ENCODE measurements around the gene GUF1. TPM values are rescaled to one million over a fixed set of nuclear protein-coding genes. Genes with fewer than 3 reads are reported as not detected.
"Not testable (repeated sequence)": the region's sequence is repeated elsewhere in the genome, so short reads cannot be mapped to it uniquely, and the experiment has no call there.

Gene GUF1
- total and polyA plus RNA-seq, 2 experiments from 2014 or later = 12.7 to 18.2 TPM

DNA sequence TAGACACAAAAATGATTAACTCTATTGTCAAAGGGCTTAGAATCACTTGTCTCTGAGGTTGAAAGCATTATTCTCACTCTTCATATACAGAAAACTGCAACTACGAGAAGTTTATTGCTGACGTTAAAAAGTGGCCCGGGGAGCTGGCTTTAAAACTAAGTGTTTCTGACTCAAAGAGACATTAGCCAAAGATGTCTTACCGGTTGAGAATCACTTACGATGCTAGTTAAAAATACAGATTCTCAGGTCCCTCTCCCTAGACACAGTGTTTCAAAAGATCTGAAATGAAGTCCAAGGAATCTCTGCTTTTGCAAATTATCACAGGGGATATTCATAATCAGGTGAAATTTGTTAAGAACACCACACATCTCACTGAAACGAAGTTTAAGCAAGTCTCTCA is 46.9 kb downstream of the GUF1 start:
- H3K27ac ChIP-seq = peak overlapping the region; percentile 60
- no peaks in the 10 kb centered on the region for H3K27me3 ChIP-seq (replicated peaks; ENCODE audit: insufficient read depth)
- no peaks in the 10 kb centered on the region for H3K36me3 ChIP-seq (ENCODE audit: low read depth)
- peak overlapping the region; percentile 87 for H3K9ac ChIP-seq
- peak overlapping the region; percentile 99 for H2AFZ ChIP-seq
- peaks cover 61% of the 10 kb centered on the region for H3K79me2 ChIP-seq (ENCODE audit: insufficient read depth)
- TF ChIP-seq EZH2 (IDR thresholded peaks at IDR 0.05; ENCODE audit: insufficient read depth, poor library complexity, severe bottlenecking) (no peak), EZH2phosphoT487 (IDR thresholded peaks at IDR 0.05; ENCODE audit: insufficient read depth, low read depth) (no peak)
- in situ Hi-C loops (cut with MboI) = no loop called here
- peaks cover 12% of the 10 kb centered on the region; the same call in 1 of the 2 replicates for H3K4me1 ChIP-seq (ENCODE audit: insufficient read depth)
- peak; percentile 62 for DNase-seq
- H3K9me2 ChIP-seq (ENCODE audit: insufficient read depth) = no peaks in the 10 kb centered on the region
- H3K4me3 ChIP-seq = peak overlapping the region; percentile 77
- H4K20me1 ChIP-seq (ENCODE audit: insufficient read depth) = no peaks in the 10 kb centered on the region
- WGBS, 2 experiments (ENCODE audit: low coverage in 1 of 2, low lambda C conversion rate in 2 of 2, missing lambda C conversion rate in 2 of 2) = 3% methylated on average over 6 of the region's 6 CpGs
- peak overlapping the region; percentile 97 for H3K4me2 ChIP-seq (ENCODE audit: unreplicated experiment)
- H3F3A ChIP-seq (ENCODE audit: insufficient read depth) = no peaks in the 10 kb centered on the region
- H3K9me3 ChIP-seq (ENCODE audit: low read depth) = no peaks in the 10 kb centered on the region

DNA sequence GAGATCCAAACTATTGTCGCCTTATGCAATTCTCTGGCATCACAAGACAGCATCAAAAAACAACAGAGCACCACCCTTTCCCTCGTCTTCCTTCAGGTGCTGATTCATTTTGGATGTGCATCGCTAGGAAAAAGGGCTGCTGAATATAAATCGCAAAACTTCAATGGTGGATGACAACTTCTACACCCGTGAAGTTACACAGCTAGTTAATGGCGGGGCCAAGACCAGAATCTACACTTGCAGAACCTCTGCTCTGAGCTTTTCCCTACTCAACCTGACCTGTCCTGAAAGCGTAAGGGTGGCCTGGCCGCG is 47.5 kb downstream of the GUF1 start:
- DNase-seq = peak; percentile 56
- H3K4me1 ChIP-seq (ENCODE audit: insufficient read depth) = peaks cover 12% of the 10 kb centered on the region; the same call in 1 of the 2 replicates
- in situ Hi-C loops (cut with MboI) = no loop called here
- peak overlapping the region; percentile 77 for H3K4me3 ChIP-seq
- H3K4me2 ChIP-seq (ENCODE audit: unreplicated experiment) = peak overlapping the region; percentile 97
- no peaks in the 10 kb centered on the region for H3K27me3 ChIP-seq (replicated peaks; ENCODE audit: insufficient read depth)
- H3K79me2 ChIP-seq (ENCODE audit: insufficient read depth) = peaks cover 56% of the 10 kb centered on the region
- no peaks in the 10 kb centered on the region for H3K36me3 ChIP-seq (ENCODE audit: low read depth)
- peak overlapping the region; percentile 87 for H3K9ac ChIP-seq
- no peak for TF ChIP-seq EZH2phosphoT487 (IDR thresholded peaks at IDR 0.05; ENCODE audit: insufficient read depth, low read depth)
- 0 to 4% methylated on average over 9 of the region's 9 CpGs for WGBS, 2 experiments (ENCODE audit: low coverage in 1 of 2, low lambda C conversion rate in 2 of 2, missing lambda C conversion rate in 2 of 2)
- H3K9me3 ChIP-seq (ENCODE audit: low read depth) = no peaks in the 10 kb centered on the region
- H4K20me1 ChIP-seq (ENCODE audit: insufficient read depth) = no peaks in the 10 kb centered on the region
- H2AFZ ChIP-seq = peak overlapping the region; percentile 99
- no peaks in the 10 kb centered on the region for H3F3A ChIP-seq (ENCODE audit: insufficient read depth)
- H3K9me2 ChIP-seq (ENCODE audit: insufficient read depth) = no peaks in the 10 kb centered on the region
- H3K27ac ChIP-seq = peak overlapping the region; percentile 60

DNA sequence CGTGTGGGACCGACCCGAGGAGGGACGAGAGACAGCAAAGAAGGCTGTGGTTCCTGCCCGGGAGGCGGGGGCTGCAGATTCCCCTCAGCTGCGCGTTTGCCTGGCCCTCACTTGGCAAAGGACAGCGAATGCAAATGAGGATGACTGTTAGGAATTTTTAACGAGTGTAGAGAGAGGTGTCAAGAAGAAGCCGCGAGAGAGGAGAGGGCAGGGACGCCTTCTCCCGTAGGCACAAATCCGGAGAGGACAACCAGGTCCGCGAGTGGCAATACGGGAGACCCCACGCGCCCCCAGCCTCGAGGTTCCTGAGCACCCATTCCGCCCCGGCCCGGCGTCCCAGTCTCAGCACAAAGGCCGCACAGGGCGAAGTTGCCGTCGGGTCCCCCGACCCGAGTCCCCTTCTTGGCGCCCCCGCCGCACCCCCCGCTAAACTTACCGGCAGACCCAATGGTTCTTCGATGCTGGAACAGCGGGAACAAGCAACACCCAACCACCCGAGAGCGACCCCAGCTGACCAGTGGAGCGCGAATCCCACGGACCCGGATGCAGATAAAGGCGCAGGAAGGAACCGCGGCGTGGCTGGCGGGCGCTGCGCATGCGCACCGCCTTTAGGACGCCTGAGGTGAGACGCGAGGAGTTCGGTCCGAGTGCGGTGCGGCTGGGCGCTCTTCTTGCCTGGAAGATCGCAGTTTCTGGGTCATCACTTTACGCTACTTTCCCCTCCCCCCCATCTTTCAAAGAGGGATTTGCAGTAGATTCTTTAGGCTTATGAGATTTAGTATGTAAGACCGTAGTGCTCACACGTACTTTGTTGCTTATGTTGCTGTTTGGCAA is 48.0 kb downstream of the GUF1 start, which contains the start of gene GNPDA2:
Gene GNPDA2, minus strand, starts transcription at position 519 of the 834 bp plus-strand sequence. CDS start 4,349 bp downstream, outside the sequence.
- H3K79me2 ChIP-seq (ENCODE audit: insufficient read depth) = peaks cover 50% of the 10 kb centered on the region
- H3K27me3 ChIP-seq (replicated peaks; ENCODE audit: insufficient read depth) = no peaks in the 10 kb centered on the region
- H3K9me3 ChIP-seq (ENCODE audit: low read depth) = no peaks in the 10 kb centered on the region
- H2AFZ ChIP-seq = peak within 1 kb of the TSS; percentile 99
- peak within 1 kb of the TSS; percentile 87 for H3K9ac ChIP-seq
- TF ChIP-seq EZH2phosphoT487 (IDR thresholded peaks at IDR 0.05; ENCODE audit: insufficient read depth, low read depth) (no peak), EZH2 (IDR thresholded peaks at IDR 0.05; ENCODE audit: insufficient read depth, poor library complexity, severe bottlenecking) (no peak)
- no peaks in the 10 kb centered on the region for H3K9me2 ChIP-seq (ENCODE audit: insufficient read depth)
- H4K20me1 ChIP-seq (ENCODE audit: insufficient read depth) = no peaks in the 10 kb centered on the region
- peak; percentile 93 for DNase-seq
- H3K36me3 ChIP-seq (ENCODE audit: low read depth) = no peaks in the 10 kb centered on the region
- peak within 1 kb of the TSS; percentile 60 for H3K27ac ChIP-seq
- in situ Hi-C loops (cut with MboI) = no loop called here
- WGBS, 2 experiments (ENCODE audit: low coverage in 1 of 2, low lambda C conversion rate in 2 of 2, missing lambda C conversion rate in 2 of 2) = 1% methylated on average over 51 to 54 of the region's 65 CpGs
- H3F3A ChIP-seq (ENCODE audit: insufficient read depth) = no peaks in the 10 kb centered on the region
- H3K4me1 ChIP-seq (ENCODE audit: insufficient read depth) = peaks cover 12% of the 10 kb centered on the region; the same call in 1 of the 2 replicates
- peak within 1 kb of the TSS; percentile 97 for H3K4me2 ChIP-seq (ENCODE audit: unreplicated experiment)
- H3K4me3 ChIP-seq = peak within 1 kb of the TSS; percentile 77

DNA sequence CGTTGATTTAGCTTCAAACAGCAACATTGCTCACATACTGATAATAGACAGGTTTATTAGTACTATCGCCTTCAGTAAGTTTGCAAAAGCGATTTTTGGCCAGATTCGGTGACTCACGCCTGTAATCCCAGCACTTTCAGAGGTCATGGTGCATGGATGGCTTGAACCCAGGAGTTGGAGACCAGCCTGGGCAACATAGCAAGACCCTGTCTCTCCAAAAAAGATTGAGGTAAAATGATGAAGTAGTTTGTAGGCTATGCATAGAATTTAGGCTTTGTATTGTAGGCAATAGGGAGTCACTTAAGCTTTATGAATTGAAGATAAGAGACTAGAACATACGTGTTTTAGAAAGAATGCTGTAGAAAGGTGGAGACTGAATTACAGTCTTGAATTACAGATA is 49.3 kb downstream of the GUF1 start:
- Histone ChIP-seq H3K36me3 (ENCODE audit: low read depth) (no peaks in the 10 kb centered on the region), H2AFZ (peak overlapping the region; percentile 99), H3K9me3 (ENCODE audit: low read depth) (no peaks in the 10 kb centered on the region), H3K4me1 (ENCODE audit: insufficient read depth) (peaks cover 12% of the 10 kb centered on the region; the same call in 1 of the 2 replicates), H3K27me3 (replicated peaks; ENCODE audit: insufficient read depth) (no peaks in the 10 kb centered on the region), H3K79me2 (ENCODE audit: insufficient read depth) (peaks cover 38% of the 10 kb centered on the region), H3K27ac (no peak overlapping the region), H3F3A (ENCODE audit: insufficient read depth) (no peaks in the 10 kb centered on the region), H4K20me1 (ENCODE audit: insufficient read depth) (no peaks in the 10 kb centered on the region), H3K9me2 (ENCODE audit: insufficient read depth) (no peaks in the 10 kb centered on the region), H3K4me3 (peak overlapping the region; percentile 77; the same call in 1 of the 2 replicates), H3K9ac (0 out of 2 replicates have a peak overlapping the region, but pooled peaks have one; percentile 87), H3K4me2 (ENCODE audit: unreplicated experiment) (no peak overlapping the region)
- TF ChIP-seq EZH2 (IDR thresholded peaks at IDR 0.05; ENCODE audit: insufficient read depth, poor library complexity, severe bottlenecking) (no peak), EZH2phosphoT487 (IDR thresholded peaks at IDR 0.05; ENCODE audit: insufficient read depth, low read depth) (no peak)
- in situ Hi-C loops (cut with MboI) = no loop called here
- 74 to 80% methylated on average over 6 of the region's 6 CpGs for WGBS, 2 experiments (ENCODE audit: low coverage in 1 of 2, low lambda C conversion rate in 2 of 2, missing lambda C conversion rate in 2 of 2)
- no peak for DNase-seq

DNA sequence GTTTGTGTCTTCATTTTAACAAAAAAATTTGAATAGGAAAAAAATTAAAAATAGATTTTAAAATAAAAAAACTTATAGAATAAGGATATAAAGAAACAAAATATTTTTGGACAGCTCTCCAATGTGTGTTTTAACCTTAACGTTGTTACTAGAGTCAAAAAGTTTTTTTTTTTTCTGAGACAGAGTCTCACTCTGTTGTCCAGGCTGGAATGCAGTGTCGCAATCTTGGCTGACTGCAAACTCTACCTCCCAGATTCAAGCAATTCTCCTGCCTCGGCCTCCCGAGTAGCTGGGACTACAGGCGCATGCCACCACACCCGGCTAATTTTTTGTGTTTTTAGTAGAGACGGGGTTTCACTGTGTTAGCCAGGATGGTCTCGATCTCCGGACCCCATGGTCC is 50.5 kb downstream of the GUF1 start:
- H4K20me1 ChIP-seq (ENCODE audit: insufficient read depth); H3K4me2 ChIP-seq (ENCODE audit: unreplicated experiment); H3K9me3 ChIP-seq (ENCODE audit: low read depth); in situ Hi-C loops (cut with MboI); H3K27me3 ChIP-seq (replicated peaks; ENCODE audit: insufficient read depth); H3K9ac ChIP-seq; H2AFZ ChIP-seq; H3K9me2 ChIP-seq (ENCODE audit: insufficient read depth); H3K27ac ChIP-seq; H3K4me3 ChIP-seq; DNase-seq; H3K36me3 ChIP-seq (ENCODE audit: low read depth); H3F3A ChIP-seq (ENCODE audit: insufficient read depth): not testable (repeated sequence)
- peaks cover 12% of the 10 kb centered on the region; the same call in 1 of the 2 replicates for H3K4me1 ChIP-seq (ENCODE audit: insufficient read depth)
- 81 to 87% methylated on average over 9 of the region's 9 CpGs for WGBS, 2 experiments (ENCODE audit: low coverage in 1 of 2, low lambda C conversion rate in 2 of 2, missing lambda C conversion rate in 2 of 2)
- H3K79me2 ChIP-seq (ENCODE audit: insufficient read depth) = peaks cover 26% of the 10 kb centered on the region
